ENCODE data around the gene FARP1.

Gene FARP1

GRCh38 chr13:98485561-98485960 lies 342.7 kb downstream of the FARP1 start:
- TF ChIP-seq GATA2 (IDR thresholded peaks at IDR 0.05; ENCODE audit: low read depth, low read length) (no peak), GATA3 (IDR thresholded peaks at IDR 0.05; ENCODE audit: low read depth, low read length) (no peak)

GRCh38 chr13:98486412-98486811 lies 343.5 kb downstream of the FARP1 start:
- no peak for TF ChIP-seq GATA3 (IDR thresholded peaks at IDR 0.05; ENCODE audit: low read depth, low read length)
- TF ChIP-seq GATA2 (IDR thresholded peaks at IDR 0.05; ENCODE audit: low read depth, low read length): no peak

- no peak for TF ChIP-seq GATA2 (IDR thresholded peaks at IDR 0.05; ENCODE audit: low read depth, low read length)
- no peak for TF ChIP-seq GATA3 (IDR thresholded peaks at IDR 0.05; ENCODE audit: low read depth, low read length)
Observed at GRCh38 chr13:98487016-98487415, 344.1 kb downstream of the FARP1 start.

- TF ChIP-seq GATA2 (IDR thresholded peaks at IDR 0.05; ENCODE audit: low read depth, low read length) (no peak), GATA3 (IDR thresholded peaks at IDR 0.05; ENCODE audit: low read depth, low read length) (no peak)
Observed at GRCh38 chr13:98487522-98487921, 344.6 kb downstream of the FARP1 start.

- no peak for TF ChIP-seq GATA2 (IDR thresholded peaks at IDR 0.05; ENCODE audit: low read depth, low read length)
- no peak for TF ChIP-seq GATA3 (IDR thresholded peaks at IDR 0.05; ENCODE audit: low read depth, low read length)
Observed at GRCh38 chr13:98488736-98489135, 345.8 kb downstream of the FARP1 start.

GRCh38 chr13:98489446-98490194 lies 346.7 kb downstream of the FARP1 start:
- TF ChIP-seq GATA2 (IDR thresholded peaks at IDR 0.05; ENCODE audit: low read depth, low read length) (no peak; the same call in 1 of the 2 replicates), GATA3 (IDR thresholded peaks at IDR 0.05; ENCODE audit: low read depth, low read length) (no peak)

GRCh38 chr13:98490195-98490836 lies 347.4 kb downstream of the FARP1 start:
- peak; percentile 82; the same call in 1 of the 2 replicates for TF ChIP-seq GATA2 (IDR thresholded peaks at IDR 0.05; ENCODE audit: low read depth, low read length)
- TF ChIP-seq GATA3 (IDR thresholded peaks at IDR 0.05; ENCODE audit: low read depth, low read length): no peak; the same call in none of the 2 replicates

GRCh38 chr13:98490866-98491265 lies 348.0 kb downstream of the FARP1 start:
- no peak for TF ChIP-seq GATA2 (IDR thresholded peaks at IDR 0.05; ENCODE audit: low read depth, low read length)
- TF ChIP-seq GATA3 (IDR thresholded peaks at IDR 0.05; ENCODE audit: low read depth, low read length): no peak

GRCh38 chr13:98492335-98493041 lies 349.6 kb downstream of the FARP1 start:
- TF ChIP-seq GATA2 (IDR thresholded peaks at IDR 0.05; ENCODE audit: low read depth, low read length) (no peak), GATA3 (IDR thresholded peaks at IDR 0.05; ENCODE audit: low read depth, low read length) (no peak)

GRCh38 chr13:98493042-98493712 lies 350.3 kb downstream of the FARP1 start:
- TF ChIP-seq GATA3 (IDR thresholded peaks at IDR 0.05; ENCODE audit: low read depth, low read length) (no peak), GATA2 (IDR thresholded peaks at IDR 0.05; ENCODE audit: low read depth, low read length) (no peak)

- TF ChIP-seq GATA3 (IDR thresholded peaks at IDR 0.05; ENCODE audit: low read depth, low read length) (no peak), GATA2 (IDR thresholded peaks at IDR 0.05; ENCODE audit: low read depth, low read length) (no peak)
Observed at GRCh38 chr13:98494769-98495168, 351.9 kb downstream of the FARP1 start.

- TF ChIP-seq GATA3 (IDR thresholded peaks at IDR 0.05; ENCODE audit: low read depth, low read length): no peak
- TF ChIP-seq GATA2 (IDR thresholded peaks at IDR 0.05; ENCODE audit: low read depth, low read length): no peak
Observed at GRCh38 chr13:98495627-98496478, 353.0 kb downstream of the FARP1 start.

GRCh38 chr13:98496479-98496791 lies 353.5 kb downstream of the FARP1 start:
- TF ChIP-seq GATA2 (IDR thresholded peaks at IDR 0.05; ENCODE audit: low read depth, low read length) (no peak), GATA3 (IDR thresholded peaks at IDR 0.05; ENCODE audit: low read depth, low read length) (no peak)

Data from SH-SY5Y (cell line).